Measurements from ENCODE around the gene DIP2B.

The DIP2B gene

GRCh38 chr12:50780013-50780412 is 275.2 kb downstream of the DIP2B start:
- DNase-seq (ENCODE audit: extremely low spot score, insufficient read length, low read depth) = no peak
- FAIRE-seq = no peak

- FAIRE-seq = no peak
- no peak for DNase-seq (ENCODE audit: extremely low spot score, insufficient read length, low read depth)
These were observed 279.7 kb downstream of the DIP2B start for GRCh38 chr12:50784501-50784900.

DNA sequence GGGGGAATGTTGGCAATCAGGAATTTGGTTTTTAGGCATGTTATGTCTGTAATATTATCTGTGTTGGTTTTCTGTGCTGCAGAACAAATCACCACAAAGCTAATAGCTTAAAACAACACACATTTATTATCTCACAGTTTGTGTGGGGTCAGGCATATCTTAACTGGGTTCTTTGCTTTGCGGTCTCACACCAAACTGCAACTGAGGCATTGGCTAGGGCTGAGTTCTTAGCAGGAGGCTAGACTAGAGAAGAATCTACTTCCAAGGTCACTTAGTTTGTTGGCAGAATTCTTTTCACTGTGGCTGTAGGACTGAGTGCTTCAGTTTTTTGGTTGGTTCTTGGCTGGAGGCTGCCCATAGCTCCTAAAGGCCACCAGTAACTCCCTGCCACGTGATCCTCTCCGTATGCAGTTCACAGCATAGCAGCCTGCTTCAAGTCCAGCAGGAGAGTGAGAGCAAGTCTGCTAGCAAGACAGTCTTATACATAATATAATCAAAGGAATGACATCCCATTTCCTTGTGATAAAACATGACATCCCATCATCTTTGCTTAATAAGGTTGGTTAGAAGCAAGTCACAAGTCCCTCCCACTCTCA is 280.7 kb downstream of the DIP2B start:
- FAIRE-seq (no peak), DNase-seq (ENCODE audit: extremely low spot score, insufficient read length, low read depth) (no peak)

DNA sequence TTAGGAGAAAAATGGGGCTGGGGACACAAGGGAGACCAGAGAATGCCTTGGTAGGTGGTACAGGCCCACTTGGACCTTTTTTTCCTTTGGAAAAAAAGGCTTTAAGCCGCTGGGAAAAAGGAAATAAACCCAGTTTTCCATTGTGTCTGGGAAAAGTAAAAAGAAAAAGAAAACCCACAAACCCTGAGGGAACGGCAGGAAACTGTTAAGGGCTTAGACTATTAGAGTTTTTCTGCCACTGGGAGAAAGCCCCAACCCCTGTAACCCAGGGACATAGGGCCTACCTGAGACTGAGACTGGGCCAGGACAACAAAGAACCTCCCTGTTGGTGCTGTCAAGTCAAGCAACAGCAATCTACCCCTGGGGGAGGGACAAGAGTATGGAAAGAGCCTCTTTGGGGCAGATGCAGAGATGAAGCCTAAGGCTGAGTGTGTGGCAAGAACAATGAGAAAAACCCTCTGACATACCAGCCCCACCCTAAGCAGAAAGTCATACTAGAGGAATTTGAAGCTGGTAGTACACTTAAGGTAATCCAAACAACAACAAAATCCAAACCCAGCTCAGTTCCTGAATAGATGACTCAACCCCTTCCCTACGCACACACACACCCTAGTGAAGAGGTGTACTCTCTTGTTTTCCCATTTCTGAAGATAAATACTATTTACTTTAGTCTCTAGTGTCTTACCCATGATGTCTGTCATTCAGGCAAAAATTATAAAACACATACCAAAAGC is 281.9 kb downstream of the DIP2B start:
- FAIRE-seq = no peak
- DNase-seq (ENCODE audit: extremely low spot score, insufficient read length, low read depth) = no peak

- DNase-seq (ENCODE audit: extremely low spot score, insufficient read length, low read depth) (no peak), FAIRE-seq (no peak)
These were observed 282.8 kb downstream of the DIP2B start for GRCh38 chr12:50787618-50788017.

- FAIRE-seq (no peak), DNase-seq (ENCODE audit: extremely low spot score, insufficient read length, low read depth) (no peak)
These were observed 283.8 kb downstream of the DIP2B start for GRCh38 chr12:50788561-50788960.

DNA sequence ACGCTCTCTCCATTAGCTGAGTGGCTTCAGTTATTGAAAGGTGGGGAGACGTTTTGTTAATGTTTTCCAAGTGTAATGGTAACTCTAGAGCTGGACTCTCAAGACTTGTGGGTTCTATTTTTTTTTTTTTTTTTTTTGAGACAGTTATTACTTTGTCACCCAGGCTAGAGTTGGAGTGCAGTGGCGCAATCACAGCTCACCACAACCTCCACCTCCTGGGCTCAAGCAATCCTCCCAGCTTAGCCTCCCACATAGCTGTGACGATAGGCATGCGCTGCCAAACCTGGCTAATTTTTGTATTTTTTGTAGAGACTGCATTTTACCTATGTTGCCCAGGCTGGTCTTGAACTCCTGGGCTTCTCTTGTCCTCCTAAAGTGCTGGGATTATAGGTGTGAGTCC is 285.3 kb downstream of the DIP2B start:
- DNase-seq (ENCODE audit: extremely low spot score, insufficient read length, low read depth) = no peak
- no peak for FAIRE-seq
